Measurements from ENCODE around the gene CDH23.

DNA sequence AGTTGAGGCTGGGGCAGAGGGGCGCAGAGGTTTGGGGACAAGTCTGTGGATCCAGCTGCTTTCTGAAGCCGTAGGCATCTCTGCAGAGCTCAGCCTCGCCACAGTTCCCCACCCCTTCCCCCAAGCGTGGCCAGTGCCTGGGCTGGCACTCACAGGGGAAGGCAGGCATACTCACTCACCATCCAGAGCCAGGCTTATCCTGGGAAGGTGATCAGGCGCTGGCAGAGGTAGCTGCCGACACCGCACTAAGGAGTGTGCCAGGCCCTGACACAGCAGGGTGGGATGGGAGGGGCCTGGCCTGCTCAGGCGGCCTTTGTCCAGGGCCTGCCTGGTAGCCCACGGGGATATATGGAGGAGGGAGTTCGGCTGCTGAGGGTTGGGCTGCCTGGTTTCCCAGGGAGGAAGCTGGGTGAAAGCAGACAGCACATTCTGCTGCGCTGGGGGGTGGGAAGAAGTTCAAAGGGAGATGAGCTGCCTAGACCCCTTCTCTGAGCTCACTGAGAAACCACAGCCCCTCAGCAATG lies 360.7 kb downstream of the CDH23 start:
- no peak for TF ChIP-seq EZH2phosphoT487 (IDR thresholded peaks at IDR 0.05; ENCODE audit: borderline replicate concordance, low read length)
- TF ChIP-seq, protein P1, sequence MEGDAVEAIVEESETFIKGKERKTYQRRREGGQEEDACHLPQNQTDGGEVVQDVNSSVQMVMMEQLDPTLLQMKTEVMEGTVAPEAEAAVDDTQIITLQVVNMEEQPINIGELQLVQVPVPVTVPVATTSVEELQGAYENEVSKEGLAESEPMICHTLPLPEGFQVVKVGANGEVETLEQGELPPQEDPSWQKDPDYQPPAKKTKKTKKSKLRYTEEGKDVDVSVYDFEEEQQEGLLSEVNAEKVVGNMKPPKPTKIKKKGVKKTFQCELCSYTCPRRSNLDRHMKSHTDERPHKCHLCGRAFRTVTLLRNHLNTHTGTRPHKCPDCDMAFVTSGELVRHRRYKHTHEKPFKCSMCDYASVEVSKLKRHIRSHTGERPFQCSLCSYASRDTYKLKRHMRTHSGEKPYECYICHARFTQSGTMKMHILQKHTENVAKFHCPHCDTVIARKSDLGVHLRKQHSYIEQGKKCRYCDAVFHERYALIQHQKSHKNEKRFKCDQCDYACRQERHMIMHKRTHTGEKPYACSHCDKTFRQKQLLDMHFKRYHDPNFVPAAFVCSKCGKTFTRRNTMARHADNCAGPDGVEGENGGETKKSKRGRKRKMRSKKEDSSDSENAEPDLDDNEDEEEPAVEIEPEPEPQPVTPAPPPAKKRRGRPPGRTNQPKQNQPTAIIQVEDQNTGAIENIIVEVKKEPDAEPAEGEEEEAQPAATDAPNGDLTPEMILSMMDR (IDR thresholded peaks at IDR 0.05; ENCODE audit: low read depth, low read length, poor library complexity, severe bottlenecking) = no peak
